GM12864 (cell line): Measurements from ENCODE around the gene KCTD12.
"Not testable (repeated sequence)": the region's sequence is repeated elsewhere in the genome, so short reads cannot be mapped to it uniquely, and the experiment has no call there.

Source experiments
- DNase-seq: peaks from one replicate; pipeline ENCODE4 v3.0.0-alpha.2; 2011; ENCODE audit warnings: low read depth
- H3K4me3 ChIP-seq: 2 replicates; pipeline ENCODE4 v1.5.1; 2011; ENCODE audit warnings: mild to moderate bottlenecking, low read depth, low read length, control low read depth
- TF ChIP-seq, protein P1 (sequence below): IDR thresholded peaks from 2 replicates; pipeline ENCODE4 v1.5.1; 2011; ENCODE audit warnings: low read depth, mild to moderate bottlenecking, moderate library complexity, low read length, control low read depth, inconsistent platforms; ENCODE audit errors: missing control alignments

The KCTD12 gene

DNA sequence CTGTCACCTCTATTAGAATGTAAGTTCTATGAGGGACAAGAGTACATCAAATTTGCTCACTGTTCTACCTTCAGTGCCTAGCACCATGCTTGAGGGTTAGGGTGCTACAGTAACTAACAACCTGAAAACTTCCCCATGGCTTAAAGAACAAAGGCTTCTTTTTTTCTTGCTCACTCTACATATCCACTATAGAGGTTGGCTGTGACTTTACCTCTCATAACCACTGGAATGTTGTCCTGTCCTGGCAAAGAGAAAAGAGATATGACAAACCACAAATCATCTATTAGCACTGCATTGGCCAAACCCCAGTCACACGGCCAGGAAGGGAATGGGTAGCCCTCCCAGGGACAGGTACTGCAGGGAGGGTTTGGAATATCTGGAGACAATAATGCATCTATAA, 38.9 kb upstream of the KCTD12 start:
- no peak for DNase-seq
- H3K4me3 ChIP-seq: no peak overlapping the region
- TF ChIP-seq, protein P1, sequence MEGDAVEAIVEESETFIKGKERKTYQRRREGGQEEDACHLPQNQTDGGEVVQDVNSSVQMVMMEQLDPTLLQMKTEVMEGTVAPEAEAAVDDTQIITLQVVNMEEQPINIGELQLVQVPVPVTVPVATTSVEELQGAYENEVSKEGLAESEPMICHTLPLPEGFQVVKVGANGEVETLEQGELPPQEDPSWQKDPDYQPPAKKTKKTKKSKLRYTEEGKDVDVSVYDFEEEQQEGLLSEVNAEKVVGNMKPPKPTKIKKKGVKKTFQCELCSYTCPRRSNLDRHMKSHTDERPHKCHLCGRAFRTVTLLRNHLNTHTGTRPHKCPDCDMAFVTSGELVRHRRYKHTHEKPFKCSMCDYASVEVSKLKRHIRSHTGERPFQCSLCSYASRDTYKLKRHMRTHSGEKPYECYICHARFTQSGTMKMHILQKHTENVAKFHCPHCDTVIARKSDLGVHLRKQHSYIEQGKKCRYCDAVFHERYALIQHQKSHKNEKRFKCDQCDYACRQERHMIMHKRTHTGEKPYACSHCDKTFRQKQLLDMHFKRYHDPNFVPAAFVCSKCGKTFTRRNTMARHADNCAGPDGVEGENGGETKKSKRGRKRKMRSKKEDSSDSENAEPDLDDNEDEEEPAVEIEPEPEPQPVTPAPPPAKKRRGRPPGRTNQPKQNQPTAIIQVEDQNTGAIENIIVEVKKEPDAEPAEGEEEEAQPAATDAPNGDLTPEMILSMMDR: no peak

DNA sequence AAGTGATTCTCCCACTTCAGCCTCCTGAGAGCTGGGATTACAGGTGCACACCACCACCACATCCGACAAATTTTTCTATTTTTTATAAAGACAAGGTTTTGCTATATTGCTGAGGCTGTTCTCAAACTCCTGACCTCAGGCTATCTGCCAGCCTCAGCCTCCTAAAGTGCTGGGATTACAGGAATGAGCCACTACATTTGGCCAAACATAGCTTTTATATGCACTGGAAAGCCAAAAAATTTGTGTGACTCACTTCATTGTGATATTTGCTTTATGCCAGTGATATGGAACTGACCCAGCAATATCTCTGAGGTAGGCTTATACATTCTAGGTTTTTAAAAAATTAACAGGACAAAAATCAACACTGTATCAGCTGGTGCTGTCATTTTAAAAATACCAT, 35.3 kb upstream of the KCTD12 start:
- no peak overlapping the region for H3K4me3 ChIP-seq
- no peak for DNase-seq
- TF ChIP-seq, protein P1: no peak

- not testable (repeated sequence) for DNase-seq, H3K4me3 ChIP-seq
Measured at GRCh38 chr13:76917755-76918481, 31.7 kb upstream of the KCTD12 start.

- TF ChIP-seq, protein P1: no peak
- no peak overlapping the region for H3K4me3 ChIP-seq
- no peak for DNase-seq
Measured at GRCh38 chr13:76917095-76917494, 30.9 kb upstream of the KCTD12 start.

GRCh38 chr13:76913898-76914297, 27.7 kb upstream of the KCTD12 start:
- TF ChIP-seq, protein P1: no peak
- DNase-seq: no peak
- H3K4me3 ChIP-seq: no peak overlapping the region

GRCh38 chr13:76912476-76912875, 26.3 kb upstream of the KCTD12 start:
- no peak for DNase-seq
- TF ChIP-seq, protein P1: no peak
- no peak overlapping the region for H3K4me3 ChIP-seq

GRCh38 chr13:76904507-76904906, 18.3 kb upstream of the KCTD12 start:
- H3K4me3 ChIP-seq: no peak overlapping the region
- DNase-seq: no peak
- TF ChIP-seq, protein P1: no peak
